Stomach (tissue), 9 donors: ENCODE results near the gene TAOK1. TPM values are rescaled to one million over a fixed set of nuclear protein-coding genes. Genes with fewer than 3 reads are reported as not detected.

ENCODE experiments used
- DNase-seq, 2 donors: peaks; one replicate each; pipeline versions ENCODE4 v3.0.0 to v3.0.0-alpha.2; 2013 to 2019
- H3K27ac ChIP-seq, 5 donors: fragments of 200-600 bp in 4 of 5; sonication (generic) in 4 of 5; one replicate each; pipeline ENCODE4 v1.5.1; 2013 to 2019; ENCODE audit warnings: mild to moderate bottlenecking in 1 of 5, moderate library complexity in 1 of 5
- H3K27me3 ChIP-seq, 3 donors: fragments of 200-600 bp; sonication (generic); one replicate each; pipeline ENCODE4 v1.5.1; 2017 to 2019; ENCODE audit warnings: mixed run types in 1 of 3
- H3K36me3 ChIP-seq, 4 donors: fragments of 200-600 bp; sonication (generic); 1 replicate in 3 of 4; 2 replicates in 1 of 4; pipeline ENCODE4 v1.5.1; 2016 to 2019
- H3K4me1 ChIP-seq, 4 donors: fragments of 200-600 bp; sonication (generic); one replicate each; pipeline ENCODE4 v1.5.1; 2016 to 2019
- H3K4me3 ChIP-seq, 4 donors: fragments of 200-600 bp; sonication (generic) in 3 of 4; one replicate each; pipeline ENCODE4 v1.5.1; 2016 to 2019; ENCODE audit warnings: mild to moderate bottlenecking in 1 of 4
- H3K9me3 ChIP-seq, 4 donors: fragments of 200-600 bp; sonication (generic); one replicate each; pipeline ENCODE4 v1.5.1; 2016 to 2019
- CTCF ChIP-seq, 7 experiments: fragments of 450-650 bp in 4 of 7; fragments of 200-600 bp in 3 of 7; sonication (generic) in 3 of 7; IDR thresholded peaks; one replicate each; pipeline ENCODE4 v1.5.1; 2016 to 2019; ENCODE audit warnings: antibody characterized with exemption in 7 of 7, control low read depth in 2 of 7, mild to moderate bottlenecking in 1 of 7
- EP300 ChIP-seq: sonication (generic); formaldehyde crosslinking; IDR thresholded peaks from one replicate; pipeline ENCODE4 v1.6.1; 2017; ENCODE audit warnings: antibody characterized with exemption
- POLR2A ChIP-seq, 4 donors: fragments of 450-650 bp; IDR thresholded peaks; one replicate each; pipeline ENCODE4 v1.6.1; 2016; ENCODE audit warnings: antibody characterized with exemption in 4 of 4, control low read depth in 2 of 4, mild to moderate bottlenecking in 1 of 4, moderate library complexity in 1 of 4
- POLR2AphosphoS5 ChIP-seq, 3 donors: sonication (generic); formaldehyde crosslinking; IDR thresholded peaks; one replicate each; pipeline ENCODE4 v1.6.1; 2016; ENCODE audit warnings: antibody characterized with exemption in 3 of 3
- WGBS, 5 donors: extraction: QIAGEN DNeasy Blood & Tissue Kit in 3 of 5; methylation state at CpG; one replicate each; pipeline versions ENCODE4 v1.1.5 to v1.1.7; 2013 to 2018; 5-methylcytosine and 5-hydroxymethylcytosine counted together
- intact Hi-C: fragments of 100-400 bp; cut with DNase I; formaldehyde crosslinking; loops from one replicate; pipeline ENCODE4 v1.15.1; 2023; ENCODE audit warnings: low total_unique reads
- polyA plus RNA-seq, 3 donors: library from polyadenylated mRNA; stranded (reverse); fragments of 200-250 nt; gene quantifications; one replicate each; pipeline ENCODE4 v1.2.3, GENCODE V29; 2013
- total RNA-seq, 5 donors: library from RNA; depleted of rRNA; stranded (reverse); fragments of >200 nt; gene quantifications; one replicate each; pipeline versions ENCODE4 v1.1.0 to v1.2.3, GENCODE V29; 2014 to 2016
- donor health status: healthy with polysubstance abuse.
- donor health status: Bipolar disorder and iron deficiency.
- donor health status: healthy.

TAOK1 gene
- total and polyA plus RNA-seq, 8 donors: 4.4 to 230 (median 44.7) TPM

DNA sequence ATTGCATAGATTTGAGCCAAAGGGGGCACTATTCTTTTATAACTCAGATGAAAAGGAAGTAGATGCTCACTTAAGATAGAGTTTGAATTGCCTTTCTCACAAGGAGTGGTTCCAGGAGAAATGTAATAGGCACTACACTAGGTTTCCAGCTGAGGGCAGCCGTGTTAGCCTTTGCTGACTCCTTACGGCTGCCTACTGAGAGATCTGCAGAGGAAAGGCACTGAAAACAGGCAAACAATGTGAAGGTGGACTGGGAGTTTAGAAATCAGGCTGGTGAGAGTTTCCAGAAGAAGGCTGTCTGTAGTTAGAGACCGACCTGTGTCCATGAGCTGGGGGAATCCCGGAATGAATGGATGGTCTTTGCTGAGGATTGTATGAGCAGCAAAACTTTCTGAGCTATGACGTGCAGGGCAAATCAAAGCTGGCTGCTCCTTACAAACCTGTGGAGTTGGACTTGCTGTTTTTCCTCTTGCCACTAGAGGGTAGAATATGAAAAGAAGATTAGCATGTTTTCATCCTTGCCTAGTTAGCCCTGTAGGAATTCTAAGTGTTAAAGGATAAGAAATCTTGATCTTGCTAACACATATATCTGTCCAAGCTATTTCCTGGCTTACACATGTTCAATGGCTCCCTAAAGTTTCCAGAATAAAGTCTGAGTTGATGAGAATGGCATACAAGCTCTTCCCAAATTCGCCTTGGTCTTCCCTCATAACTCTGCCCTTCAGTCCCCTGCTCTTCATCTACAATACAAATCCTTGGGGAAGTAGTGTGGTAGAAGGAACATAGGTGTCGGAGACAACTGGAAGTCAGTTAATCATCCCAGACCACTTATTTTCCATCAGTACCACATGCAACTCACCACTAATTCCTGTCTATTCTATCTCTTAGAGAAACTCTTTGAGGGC is 20.1 kb upstream of the TAOK1 start:
- H3K27ac ChIP-seq: peak overlapping the region; percentile 1 to 67 (median 52)
- no peaks in the 10 kb centered on the region for H3K9me3 ChIP-seq
- no peaks in the 10 kb centered on the region for H3K36me3 ChIP-seq
- 20 to 21% (median 21%) methylated on average over 7 of the region's 7 CpGs for WGBS, 5 donors
- TF ChIP-seq EP300 (no peak), CTCF (IDR thresholded peaks at IDR 0.05) (peak in 5 of 7 experiments; percentile 73 to 88 (median 74)), POLR2A (IDR thresholded peaks at IDR 0.05) (no peak), POLR2AphosphoS5 (IDR thresholded peaks at IDR 0.05) (peak in 1 of 3 donors; percentile 17)
- intact Hi-C loops: loop anchor here (5.0 to 10.0 kb wide), 2 partner anchors 85 to 167 kb away; no protein-coding TSS in a partner anchor
- H3K27me3 ChIP-seq: no peaks in the 10 kb centered on the region
- H3K4me1 ChIP-seq: peaks cover 4 to 11% (median 9%) of the 10 kb centered on the region in 4 donors
- no peak overlapping the region for H3K4me3 ChIP-seq
- DNase-seq: peak; percentile 66 to 89

- Histone ChIP-seq H3K36me3 (no peaks in the 10 kb centered on the region), H3K9me3 (no peaks in the 10 kb centered on the region), H3K27me3 (no peaks in the 10 kb centered on the region), H3K4me3 (no peak overlapping the region), H3K4me1 (no peaks in the 10 kb centered on the region), H3K27ac (peak overlapping the region in 2 of 5 donors; percentile 2 to 67)
- WGBS, 5 donors: 54 to 74% (median 69%) methylated on average over 3 of the region's 3 CpGs
- TF ChIP-seq POLR2A (IDR thresholded peaks at IDR 0.05): no peak
- no peak for TF ChIP-seq CTCF (IDR thresholded peaks at IDR 0.05)
- TF ChIP-seq POLR2AphosphoS5 (IDR thresholded peaks at IDR 0.05): no peak
- TF ChIP-seq EP300: no peak
- intact Hi-C loops: loop anchor here (10.0 kb wide), 1 partner anchor 78 kb away; no protein-coding TSS in a partner anchor
- DNase-seq: peak in 1 of 2 donors; percentile 77
Observed at GRCh38 chr17:29376667-29377270, 13.4 kb upstream of the TAOK1 start.

- Histone ChIP-seq H3K27ac (no peak overlapping the region), H3K4me3 (no peak overlapping the region), H3K36me3 (no peaks in the 10 kb centered on the region), H3K4me1 (no peaks in the 10 kb centered on the region), H3K9me3 (no peaks in the 10 kb centered on the region), H3K27me3 (no peaks in the 10 kb centered on the region)
- no peak for DNase-seq
- no peak for TF ChIP-seq CTCF (IDR thresholded peaks at IDR 0.05)
- 82 to 88% (median 82%) methylated on average over 4 of the region's 4 CpGs for WGBS, 5 donors
- intact Hi-C loops: loop anchor here (10.0 kb wide), 1 partner anchor 76 kb away; no protein-coding TSS in a partner anchor
Observed at GRCh38 chr17:29378500-29378899, 11.7 kb upstream of the TAOK1 start.

DNA sequence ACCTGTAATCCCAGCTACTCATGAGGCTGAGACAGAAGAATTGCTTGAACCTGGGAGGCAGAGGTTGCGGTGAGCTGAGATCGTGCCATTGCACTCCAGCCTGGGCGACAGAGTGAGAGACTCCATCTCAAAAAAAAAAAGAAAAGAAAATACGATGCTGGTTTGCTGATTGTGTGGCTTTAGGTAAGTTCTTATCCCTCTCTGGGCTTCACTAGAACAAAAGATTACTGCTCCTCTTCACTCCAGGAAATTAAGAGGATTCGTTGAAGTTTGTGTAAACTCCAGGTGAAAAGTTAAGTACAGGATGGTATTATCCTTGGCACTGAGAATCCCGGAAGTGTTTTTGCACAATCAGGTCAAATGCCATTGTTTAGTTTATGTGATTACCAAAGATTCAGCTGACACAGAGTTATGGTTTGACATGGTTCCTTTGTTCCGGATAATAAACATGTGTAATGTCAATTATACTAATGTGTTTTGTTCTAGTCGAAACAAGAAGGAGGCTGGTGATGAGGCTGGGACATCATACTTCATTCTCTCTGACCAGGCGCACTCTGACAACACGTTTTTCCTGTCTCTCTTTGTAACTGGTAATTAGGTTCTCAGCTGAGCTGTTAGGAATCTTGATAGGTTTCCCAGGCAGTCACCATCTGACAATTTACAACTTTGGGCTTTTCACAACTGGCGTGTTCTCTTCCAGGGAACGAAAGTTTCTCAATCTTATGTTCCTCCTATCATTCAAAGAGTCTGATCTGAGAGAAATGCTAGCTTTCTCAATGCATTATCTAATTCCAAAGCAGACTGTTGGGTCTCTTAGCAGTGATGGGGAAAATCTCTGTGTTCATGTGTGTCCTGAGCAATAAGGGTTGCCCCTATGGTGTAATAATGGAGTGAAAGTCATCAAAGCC is 10.8 kb upstream of the TAOK1 start:
- DNase-seq: peak in 1 of 2 donors; percentile 33
- TF ChIP-seq CTCF (IDR thresholded peaks at IDR 0.05) (no peak), POLR2AphosphoS5 (IDR thresholded peaks at IDR 0.05) (no peak), POLR2A (IDR thresholded peaks at IDR 0.05) (no peak), EP300 (no peak)
- no peaks in the 10 kb centered on the region for H3K36me3 ChIP-seq
- no peaks in the 10 kb centered on the region for H3K9me3 ChIP-seq
- no peaks in the 10 kb centered on the region for H3K27me3 ChIP-seq
- no peak overlapping the region for H3K27ac ChIP-seq
- no peaks in the 10 kb centered on the region for H3K4me1 ChIP-seq
- intact Hi-C loops: loop anchor here (10.0 kb wide), 1 partner anchor 75 kb away; no protein-coding TSS in a partner anchor
- 48 to 54% (median 52%) methylated on average over 12 of the region's 12 CpGs for WGBS, 5 donors
- no peak overlapping the region for H3K4me3 ChIP-seq
